ENCODE results near the gene PRCD.

- TF ChIP-seq POLR2AphosphoS5 (IDR thresholded peaks at IDR 0.05): no peak
- no peak for TF ChIP-seq POLR2A (IDR thresholded peaks at IDR 0.05; ENCODE audit: low read depth)
- TF ChIP-seq, protein P1, sequence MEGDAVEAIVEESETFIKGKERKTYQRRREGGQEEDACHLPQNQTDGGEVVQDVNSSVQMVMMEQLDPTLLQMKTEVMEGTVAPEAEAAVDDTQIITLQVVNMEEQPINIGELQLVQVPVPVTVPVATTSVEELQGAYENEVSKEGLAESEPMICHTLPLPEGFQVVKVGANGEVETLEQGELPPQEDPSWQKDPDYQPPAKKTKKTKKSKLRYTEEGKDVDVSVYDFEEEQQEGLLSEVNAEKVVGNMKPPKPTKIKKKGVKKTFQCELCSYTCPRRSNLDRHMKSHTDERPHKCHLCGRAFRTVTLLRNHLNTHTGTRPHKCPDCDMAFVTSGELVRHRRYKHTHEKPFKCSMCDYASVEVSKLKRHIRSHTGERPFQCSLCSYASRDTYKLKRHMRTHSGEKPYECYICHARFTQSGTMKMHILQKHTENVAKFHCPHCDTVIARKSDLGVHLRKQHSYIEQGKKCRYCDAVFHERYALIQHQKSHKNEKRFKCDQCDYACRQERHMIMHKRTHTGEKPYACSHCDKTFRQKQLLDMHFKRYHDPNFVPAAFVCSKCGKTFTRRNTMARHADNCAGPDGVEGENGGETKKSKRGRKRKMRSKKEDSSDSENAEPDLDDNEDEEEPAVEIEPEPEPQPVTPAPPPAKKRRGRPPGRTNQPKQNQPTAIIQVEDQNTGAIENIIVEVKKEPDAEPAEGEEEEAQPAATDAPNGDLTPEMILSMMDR (IDR thresholded peaks at IDR 0.05): no peak
- no peak for TF ChIP-seq EP300 (IDR thresholded peaks at IDR 0.05)
Observed at GRCh38 chr17:76572201-76572910, 32.5 kb downstream of the PRCD start.

Measured in esophagus muscularis mucosa (tissue), 4 donors.